Lower lobe of right lung (tissue), 2 donors: Measurements from ENCODE around the gene ANKRD28. TPM values are rescaled to one million over a fixed set of nuclear protein-coding genes. Genes with fewer than 3 reads are reported as not detected.

Experiments used
- ATAC-seq, 2 donors: fragments of 200-7000 bp; cut with Tn5 transposase; one replicate each; pipeline ENCODE4 v1.9.1; 2020 to 2022; ENCODE audit warnings: mild to moderate bottlenecking in 2 of 2, moderate library complexity in 2 of 2
- DNase-seq: peaks from one replicate; pipeline ENCODE4 v3.0.0-alpha.2; 2020
- H3K27ac ChIP-seq: fragments of 200-600 bp; one replicate; pipeline ENCODE4 v1.8.0; 2022
- H3K27me3 ChIP-seq: fragments of 200-600 bp; one replicate; pipeline ENCODE4 v1.8.0; 2022; ENCODE audit warnings: low read depth
- H3K36me3 ChIP-seq: fragments of 200-600 bp; one replicate; pipeline ENCODE4 v1.8.0; 2022; ENCODE audit warnings: mild to moderate bottlenecking
- H3K4me1 ChIP-seq: fragments of 200-600 bp; one replicate; pipeline ENCODE4 v1.8.0; 2022
- H3K4me3 ChIP-seq: fragments of 200-600 bp; one replicate; pipeline ENCODE4 v1.8.0; 2022; ENCODE audit warnings: mild to moderate bottlenecking
- H3K9me3 ChIP-seq: fragments of 200-600 bp; one replicate; pipeline ENCODE4 v1.8.0; 2022
- CTCF ChIP-seq: fragments of 200-600 bp; IDR thresholded peaks from one replicate; pipeline ENCODE4 v1.8.0; 2022; ENCODE audit warnings: antibody characterized with exemption, mild to moderate bottlenecking
- intact Hi-C: fragments of 100-400 bp; cut with DNase I; formaldehyde crosslinking; loops from one replicate; pipeline ENCODE4 v1.11.0; 2022
- total RNA-seq: library from RNA; stranded (reverse); fragmentation: NEBNext Ultra II Directional; extraction: Animal tissue kit (Norgen Biotek cat#: 25700); gene quantifications from one replicate; pipeline ENCODE4 v1.2.1, GENCODE V29; 2021
- donor health status: DM: no; HTN: yes; CAD: no; lungs with severe emphysema.

ANKRD28 gene
- total RNA-seq, 1 donor from 2014 or later = 57.2 TPM

- Histone ChIP-seq H3K27me3 (no peaks in the 10 kb centered on the region), H3K9me3 (no peaks in the 10 kb centered on the region), H3K36me3 (no peaks in the 10 kb centered on the region), H3K4me3 (no peak overlapping the region), H3K27ac (peak overlapping the region; percentile 8), H3K4me1 (peaks cover 12% of the 10 kb centered on the region)
- peak; percentile 93 for ATAC-seq
- peak; percentile 47 for DNase-seq
- TF ChIP-seq CTCF = no peak
- intact Hi-C loops = no loop called here
Measured at GRCh38 chr3:15768421-15769255, 29.1 kb downstream of the ANKRD28 start.

GRCh38 chr3:15766406-15766805 is 31.4 kb downstream of the ANKRD28 start:
- intact Hi-C loops = no loop called here
- TF ChIP-seq CTCF = no peak
- no peak for DNase-seq
- Histone ChIP-seq H3K36me3 (no peaks in the 10 kb centered on the region), H3K27ac (no peak overlapping the region), H3K4me1 (peaks cover 12% of the 10 kb centered on the region), H3K9me3 (no peaks in the 10 kb centered on the region), H3K4me3 (no peak overlapping the region), H3K27me3 (no peaks in the 10 kb centered on the region)
- no peak for ATAC-seq

GRCh38 chr3:15758295-15758694 is 39.5 kb downstream of the ANKRD28 start:
- Histone ChIP-seq H3K4me1 (peaks cover 6% of the 10 kb centered on the region), H3K9me3 (no peaks in the 10 kb centered on the region), H3K27me3 (no peaks in the 10 kb centered on the region), H3K27ac (no peak overlapping the region), H3K4me3 (no peak overlapping the region), H3K36me3 (no peaks in the 10 kb centered on the region)
- intact Hi-C loops = no loop called here
- TF ChIP-seq CTCF = no peak
- ATAC-seq (no peak), DNase-seq (no peak)

DNA sequence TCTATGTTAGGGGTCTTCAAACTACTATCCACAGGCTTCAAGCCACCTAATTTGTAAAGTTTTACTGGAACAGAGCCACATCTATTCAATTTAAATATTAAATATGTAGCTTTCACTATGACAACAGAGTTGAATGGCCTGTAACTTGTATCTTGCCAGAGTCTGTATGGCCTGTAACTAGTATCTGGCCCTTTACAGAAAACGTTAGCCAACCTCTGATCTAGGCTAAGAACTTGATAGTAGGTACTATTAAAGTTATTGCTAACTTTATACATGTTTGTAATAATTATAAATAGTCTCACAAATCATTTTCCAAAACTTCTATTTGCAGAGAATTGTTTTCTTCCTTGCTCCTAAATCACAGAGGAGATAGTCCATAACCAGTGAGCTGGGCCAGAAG is 40.0 kb downstream of the ANKRD28 start:
- no peaks in the 10 kb centered on the region for H3K27me3 ChIP-seq
- H3K27ac ChIP-seq = no peak overlapping the region
- H3K4me1 ChIP-seq = peaks cover 9% of the 10 kb centered on the region
- H3K9me3 ChIP-seq = no peaks in the 10 kb centered on the region
- TF ChIP-seq CTCF = no peak
- H3K36me3 ChIP-seq = no peaks in the 10 kb centered on the region
- H3K4me3 ChIP-seq = no peak overlapping the region
- ATAC-seq (no peak), DNase-seq (no peak)
- intact Hi-C loops = no loop called here

- no peaks in the 10 kb centered on the region for H3K9me3 ChIP-seq
- H3K4me1 ChIP-seq = peaks cover 9% of the 10 kb centered on the region
- no peak overlapping the region for H3K27ac ChIP-seq
- H3K36me3 ChIP-seq = no peaks in the 10 kb centered on the region
- TF ChIP-seq CTCF = no peak
- ATAC-seq (no peak), DNase-seq (no peak)
- intact Hi-C loops = no loop called here
- no peaks in the 10 kb centered on the region for H3K27me3 ChIP-seq
- no peak overlapping the region for H3K4me3 ChIP-seq
Measured at GRCh38 chr3:15756505-15756904, 41.3 kb downstream of the ANKRD28 start.
